Caco-2 (cell line): ENCODE results near the gene COTL1. TPM values are rescaled to one million over a fixed set of nuclear protein-coding genes. Genes with fewer than 3 reads are reported as not detected.

Experiments used
- BruUV-seq: library from RNA; stranded (reverse); fragments of 400-500 nt; replicated peaks from 2 replicates; lab custom pipeline; 2021; lab: Mats Ljungman, UMichigan
- CTCF ChIA-PET: fragments of 300-600 bp; sonication (Branson Sonifier 250); formaldehyde crosslinking; loops from one replicate; lab custom pipeline; 2022; ENCODE audit warnings: antibody characterized with exemption; lab: Charles Lee
- POLR2A ChIA-PET: fragments of 300-600 bp; sonication (Branson Sonifier 250); formaldehyde crosslinking; loops from one replicate; lab custom pipeline; 2022; ENCODE audit warnings: antibody characterized with exemption; lab: Charles Lee
- DNase-seq, 2 experiments: peaks; one replicate each; pipeline versions ENCODE4 v3.0.0 to v3.0.0-alpha.2; 2020 to 2022
- H3K27me3 ChIP-seq: replicated peaks from 2 replicates; pipeline ENCODE4 v1.6.0; 2011; ENCODE audit warnings: low read length; ENCODE audit not compliant: control insufficient read depth, insufficient read depth
- H3K36me3 ChIP-seq: 2 replicates; pipeline ENCODE4 v1.5.1; 2011; ENCODE audit warnings: low read length; ENCODE audit not compliant: control insufficient read depth, insufficient read depth
- H3K4me1 ChIP-seq: fragments of 250-450 bp; sonication (Bioruptor Pico); 2 replicates; pipeline ENCODE4 v1.5.1; 2020; ENCODE audit warnings: mild to moderate bottlenecking
- H3K4me3 ChIP-seq: 2 replicates; pipeline ENCODE4 v1.5.1; 2011; ENCODE audit warnings: low read depth, mild to moderate bottlenecking, control low read depth, low read length
- H3K9me3 ChIP-seq: fragments of 250-450 bp; sonication (Bioruptor Pico); 2 replicates; pipeline ENCODE4 v1.5.1; 2020; ENCODE audit warnings: mild to moderate bottlenecking, moderate library complexity
- H3K27ac Mint-ChIP-seq: one replicate; pipeline ENCODE4 v1.8.0; 2022; ENCODE audit warnings: mixed read lengths; ENCODE audit not compliant: unreplicated experiment
- H3K27me3 Mint-ChIP-seq: one replicate; pipeline ENCODE4 v1.8.0; 2022; ENCODE audit warnings: mixed read lengths; ENCODE audit not compliant: insufficient read depth, unreplicated experiment
- H3K36me3 Mint-ChIP-seq: one replicate; pipeline ENCODE4 v1.8.0; 2022; ENCODE audit warnings: mild to moderate bottlenecking, mixed read lengths; ENCODE audit not compliant: insufficient read depth, unreplicated experiment
- H3K4me1 Mint-ChIP-seq: one replicate; pipeline ENCODE4 v1.8.0; 2022; ENCODE audit warnings: low read depth, mixed read lengths; ENCODE audit not compliant: unreplicated experiment
- H3K4me3 Mint-ChIP-seq: one replicate; pipeline ENCODE4 v1.8.0; 2022; ENCODE audit warnings: mild to moderate bottlenecking, moderate library complexity, mixed read lengths; ENCODE audit not compliant: unreplicated experiment
- H3K9me3 Mint-ChIP-seq: one replicate; pipeline ENCODE4 v1.8.0; 2022; ENCODE audit warnings: mixed read lengths; ENCODE audit not compliant: unreplicated experiment
- intact Hi-C: fragments of 100-400 bp; cut with micrococcal nuclease; formaldehyde crosslinking; loops from one replicate; pipeline ENCODE4 v1.10.0; 2022; ENCODE audit not compliant: unreplicated experiment
- total RNA-seq: library from RNA; stranded (reverse); gene quantifications from 2 replicates; pipeline ENCODE4 v1.2.3, GENCODE V29; 2022
- TF ChIP-seq, protein P1 (sequence below), 2 experiments: fragments of 200-600 bp in 1 of 2; IDR thresholded peaks; 1 replicate in 1 of 2; 2 replicates in 1 of 2; pipeline versions ENCODE4 v1.5.1 to v1.8.0; 2011 to 2022; ENCODE audit warnings: antibody characterized with exemption in 1 of 2, control low read depth in 1 of 2, inconsistent platforms in 1 of 2, low read depth in 1 of 2, low read length in 1 of 2, mild to moderate bottlenecking in 1 of 2, moderate library complexity in 1 of 2; ENCODE audit not compliant: insufficient read depth in 1 of 2, severe bottlenecking in 1 of 2, unreplicated experiment in 1 of 2

Gene COTL1
- total RNA-seq, 1 experiment from 2014 or later = 434 TPM

DNA sequence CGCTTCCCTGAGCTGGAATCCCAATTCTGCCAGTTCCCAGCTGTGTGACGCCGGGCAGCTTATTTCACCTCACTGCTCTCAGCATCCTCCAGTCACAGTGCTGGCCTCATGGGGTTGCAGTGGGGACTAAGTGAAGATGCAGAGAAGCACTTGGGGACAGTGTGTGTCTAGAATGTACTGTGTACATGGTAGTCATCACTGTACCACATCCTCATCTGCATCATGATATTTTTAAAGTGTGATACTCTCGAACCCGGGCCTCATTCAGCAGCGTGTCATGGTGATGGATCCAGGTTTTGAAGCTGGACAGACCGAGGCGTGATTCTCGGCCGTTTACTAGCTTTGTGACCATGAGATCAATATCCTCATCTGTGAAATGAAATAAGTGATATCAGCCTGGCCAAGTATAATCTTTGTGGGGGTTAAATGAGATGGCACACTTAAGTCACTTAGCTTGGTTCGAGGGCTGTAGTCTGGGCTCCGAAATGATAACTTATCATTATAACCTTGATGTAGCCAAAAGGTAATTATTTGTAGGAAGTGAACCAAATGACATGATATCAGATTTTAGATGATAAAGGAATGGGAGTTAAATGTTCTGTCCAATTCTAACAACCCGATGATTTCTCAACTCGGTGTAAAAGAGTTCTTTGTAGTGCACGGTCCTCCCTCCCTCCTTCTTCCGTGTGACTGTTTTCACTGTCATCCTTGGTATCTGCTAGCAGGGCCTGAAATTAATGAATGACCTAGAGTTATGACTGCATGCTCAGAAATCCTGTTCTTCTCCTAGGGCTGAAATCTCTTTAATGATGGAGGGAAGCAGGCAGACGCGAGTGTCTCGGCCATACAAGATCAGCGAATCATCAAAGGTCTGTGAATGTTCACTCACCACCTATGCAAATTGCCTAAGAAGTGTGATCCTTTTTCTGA lies 32.4 kb upstream of the COTL1 start:
- CTCF ChIA-PET = interaction anchor here (0.6 to 1.3 kb wide), 4 partner anchors 22 to 139 kb away, joined by 3 to 6 read pairs (median 4); no protein-coding TSS in a partner anchor
- Mint-ChIP-seq H3K4me1 (peaks cover 12% of the 10 kb centered on the region), H3K4me3 (peak overlapping the region; percentile 75), H3K36me3 (peaks cover 36% of the 10 kb centered on the region), H3K9me3 (no peaks in the 10 kb centered on the region), H3K27ac (no peak overlapping the region), H3K27me3 (peaks cover 2% of the 10 kb centered on the region)
- POLR2A ChIA-PET = no interaction called here
- Histone ChIP-seq H3K9me3 (no peaks in the 10 kb centered on the region), H3K4me1 (peaks cover 14% of the 10 kb centered on the region; the same call in 1 of the 2 replicates), H3K4me3 (no peak overlapping the region), H3K36me3 (peaks cover 2% of the 10 kb centered on the region), H3K27me3 (no peaks in the 10 kb centered on the region)
- no peak for DNase-seq
- TSS peak; percentile 24 for BruUV-seq
- intact Hi-C loops = no loop called here
- TF ChIP-seq, protein P1, sequence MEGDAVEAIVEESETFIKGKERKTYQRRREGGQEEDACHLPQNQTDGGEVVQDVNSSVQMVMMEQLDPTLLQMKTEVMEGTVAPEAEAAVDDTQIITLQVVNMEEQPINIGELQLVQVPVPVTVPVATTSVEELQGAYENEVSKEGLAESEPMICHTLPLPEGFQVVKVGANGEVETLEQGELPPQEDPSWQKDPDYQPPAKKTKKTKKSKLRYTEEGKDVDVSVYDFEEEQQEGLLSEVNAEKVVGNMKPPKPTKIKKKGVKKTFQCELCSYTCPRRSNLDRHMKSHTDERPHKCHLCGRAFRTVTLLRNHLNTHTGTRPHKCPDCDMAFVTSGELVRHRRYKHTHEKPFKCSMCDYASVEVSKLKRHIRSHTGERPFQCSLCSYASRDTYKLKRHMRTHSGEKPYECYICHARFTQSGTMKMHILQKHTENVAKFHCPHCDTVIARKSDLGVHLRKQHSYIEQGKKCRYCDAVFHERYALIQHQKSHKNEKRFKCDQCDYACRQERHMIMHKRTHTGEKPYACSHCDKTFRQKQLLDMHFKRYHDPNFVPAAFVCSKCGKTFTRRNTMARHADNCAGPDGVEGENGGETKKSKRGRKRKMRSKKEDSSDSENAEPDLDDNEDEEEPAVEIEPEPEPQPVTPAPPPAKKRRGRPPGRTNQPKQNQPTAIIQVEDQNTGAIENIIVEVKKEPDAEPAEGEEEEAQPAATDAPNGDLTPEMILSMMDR (IDR thresholded peaks at IDR 0.05; ENCODE audit: insufficient read depth in 1 of 2, low read depth in 1 of 2, low read length in 1 of 2, severe bottlenecking in 1 of 2, unreplicated experiment in 1 of 2) = no peak

DNA sequence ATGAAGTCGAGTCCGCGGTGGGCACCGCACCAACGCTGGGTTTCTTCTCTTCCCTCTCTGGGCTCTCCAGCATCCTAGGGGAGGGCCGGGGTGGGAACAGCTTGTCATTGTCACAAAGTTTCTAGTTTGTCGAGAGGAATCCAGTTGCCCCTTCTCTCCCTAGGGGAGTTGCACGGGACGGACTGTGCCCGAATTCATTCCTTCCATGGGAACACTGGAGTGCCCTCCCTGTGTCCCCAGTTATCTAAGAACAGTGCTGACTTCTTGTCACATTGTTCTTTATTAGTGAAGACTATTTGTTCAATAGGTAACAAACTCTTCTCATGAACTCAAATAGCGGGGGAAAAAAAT lies 31.6 kb upstream of the COTL1 start:
- peaks cover 2% of the 10 kb centered on the region for H3K27me3 Mint-ChIP-seq
- no peak for DNase-seq
- H3K4me1 ChIP-seq = peaks cover 14% of the 10 kb centered on the region; the same call in 1 of the 2 replicates
- H3K27me3 ChIP-seq = no peaks in the 10 kb centered on the region
- TF ChIP-seq, protein P1 (IDR thresholded peaks at IDR 0.05; ENCODE audit: insufficient read depth in 1 of 2, low read depth in 1 of 2, low read length in 1 of 2, severe bottlenecking in 1 of 2, unreplicated experiment in 1 of 2) = no peak
- peak overlapping the region; percentile 95 for H3K4me3 ChIP-seq
- no peaks in the 10 kb centered on the region for H3K9me3 ChIP-seq
- POLR2A ChIA-PET = no interaction called here
- H3K36me3 Mint-ChIP-seq = peaks cover 36% of the 10 kb centered on the region
- H3K27ac Mint-ChIP-seq = no peak overlapping the region
- peaks cover 12% of the 10 kb centered on the region for H3K4me1 Mint-ChIP-seq
- BruUV-seq = no TSS peak
- CTCF ChIA-PET = interaction anchor here (0.9 to 1.7 kb wide), 3 partner anchors 31 to 77 kb away, joined by 3 to 10 read pairs (median 3); no protein-coding TSS in a partner anchor
- H3K4me3 Mint-ChIP-seq = peak overlapping the region; percentile 75
- H3K36me3 ChIP-seq = peaks cover 2% of the 10 kb centered on the region
- no peaks in the 10 kb centered on the region for H3K9me3 Mint-ChIP-seq
- intact Hi-C loops = no loop called here
